Epidermal melanocyte (primary cell): Measurements from ENCODE around the gene NOL4L.

Source experiments
- DNase-seq: peaks from one replicate; pipeline ENCODE4 v3.0.0; 2011; ENCODE audit warnings: low spot score; ENCODE audit not compliant: insufficient read length

Gene NOL4L

DNA sequence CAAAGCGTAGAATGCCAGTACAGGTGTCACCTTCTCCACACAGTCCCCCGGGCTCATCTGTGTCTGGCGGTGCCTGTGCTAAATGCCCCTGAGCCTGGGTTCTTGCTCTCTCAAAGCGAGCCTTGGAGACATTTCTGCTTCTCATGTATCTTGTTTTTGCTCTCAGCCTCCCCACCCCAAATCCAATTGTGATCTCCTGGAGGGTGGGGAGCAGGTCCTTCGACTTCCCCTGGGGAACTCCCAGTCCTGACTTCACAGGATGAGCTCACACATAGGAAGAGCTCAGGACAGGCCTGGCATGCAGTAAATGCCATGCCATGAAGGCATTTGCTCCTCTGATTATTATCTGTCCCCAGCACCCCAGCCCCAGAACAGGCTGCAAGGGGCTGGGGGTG, 58.1 kb downstream of the NOL4L start:
- DNase-seq: no peak

DNA sequence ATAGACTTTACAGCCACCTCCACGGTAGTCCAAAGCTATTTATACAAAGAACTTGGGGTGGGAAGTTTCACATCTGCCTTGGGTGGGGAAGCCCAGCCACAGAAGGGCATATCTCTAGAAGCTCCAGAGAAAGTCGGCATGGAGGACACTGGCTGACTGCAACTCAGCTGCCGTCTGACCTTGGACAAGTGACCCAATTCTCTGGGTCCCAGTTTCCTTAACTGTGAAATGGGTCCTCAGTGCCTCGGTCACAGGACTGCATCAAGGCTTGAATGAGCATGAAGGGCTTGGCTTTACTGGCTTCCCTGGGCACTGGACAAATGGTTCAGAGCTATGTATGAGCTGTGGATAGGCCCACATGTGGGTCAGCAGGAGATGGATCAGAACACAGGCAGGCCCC, 58.6 kb downstream of the NOL4L start:
- no peak for DNase-seq

DNA sequence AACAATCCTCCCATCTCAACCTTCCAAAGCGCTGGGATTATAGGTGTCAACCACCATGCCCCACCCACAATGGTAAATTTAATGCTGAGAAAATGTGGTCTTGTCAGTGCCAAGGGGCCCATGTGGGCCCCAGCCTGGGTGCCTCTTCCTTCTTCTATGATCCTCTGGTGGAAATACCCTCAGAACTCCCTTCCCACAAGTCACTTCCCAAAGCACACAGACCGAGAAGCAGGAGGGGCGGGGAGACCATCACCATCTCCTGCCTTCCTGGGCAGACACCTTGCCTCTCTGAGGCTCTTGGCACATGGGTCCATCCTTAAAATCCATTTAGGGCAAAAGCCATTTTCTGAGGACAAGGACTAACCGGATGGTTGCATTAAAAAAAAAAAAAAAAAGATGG, 59.0 kb downstream of the NOL4L start:
- DNase-seq: no peak

DNA sequence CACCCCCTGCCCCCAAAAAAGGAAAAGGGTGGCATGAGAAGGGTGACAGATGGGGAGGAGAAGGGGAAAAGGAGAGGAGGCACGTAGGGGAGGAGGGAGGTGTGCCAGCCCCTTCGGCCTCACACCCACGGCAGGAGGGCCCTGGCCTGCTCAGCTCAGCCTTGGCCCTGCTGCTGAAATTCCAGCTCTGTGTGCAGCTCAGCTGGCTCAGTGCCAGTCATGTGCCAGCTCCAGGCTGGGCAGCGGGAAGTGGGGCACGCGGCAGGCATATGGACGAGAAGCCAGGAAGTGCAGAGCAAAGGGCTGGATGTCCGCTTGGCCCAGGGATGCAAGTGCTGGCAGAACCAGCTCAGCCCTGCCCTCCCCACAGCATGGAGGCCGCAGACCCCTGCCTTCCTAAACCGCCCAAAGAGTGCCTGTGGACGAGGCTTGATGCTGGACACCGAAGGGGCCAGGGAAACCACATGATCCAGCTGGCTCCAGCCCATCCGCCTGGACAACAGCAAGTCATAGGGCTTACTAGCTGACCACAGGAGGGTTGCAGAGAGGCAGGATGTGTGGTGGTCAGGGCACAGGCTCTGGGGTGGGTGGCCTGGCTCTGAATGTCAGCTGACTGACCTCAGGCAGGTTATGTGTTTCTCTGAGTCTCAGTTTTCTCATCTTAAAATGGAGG, 60.2 kb downstream of the NOL4L start:
- DNase-seq: peak; percentile 78

DNA sequence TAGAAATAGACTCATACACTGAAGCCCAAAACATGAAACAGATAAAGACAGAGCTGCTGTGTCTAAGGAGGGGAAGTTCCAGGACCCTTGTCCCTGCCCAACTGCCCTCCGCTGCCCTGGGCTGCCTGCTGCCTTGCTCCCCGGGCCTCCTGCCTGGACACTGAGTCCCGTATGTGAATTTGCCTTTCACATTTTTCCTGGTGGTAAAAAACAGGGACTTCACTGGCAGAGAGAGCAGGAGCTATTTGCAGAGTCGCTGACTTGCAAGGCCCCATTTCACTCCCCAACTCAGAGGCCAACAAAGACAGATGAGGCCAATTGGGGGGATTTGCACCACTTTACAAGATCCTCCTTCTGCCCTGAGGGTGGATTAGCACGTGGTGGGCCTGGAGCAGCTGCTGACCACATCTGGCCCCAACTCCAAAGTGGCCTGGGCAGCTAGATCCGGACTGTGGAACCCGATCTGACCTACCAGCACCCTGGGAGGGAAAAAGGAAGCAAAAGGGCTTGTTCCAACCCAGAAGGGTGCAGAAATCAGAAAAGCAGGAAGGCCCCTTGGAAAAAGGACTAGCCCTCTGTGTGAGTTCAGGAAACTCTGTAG, 61.4 kb downstream of the NOL4L start:
- DNase-seq: no peak

DNA sequence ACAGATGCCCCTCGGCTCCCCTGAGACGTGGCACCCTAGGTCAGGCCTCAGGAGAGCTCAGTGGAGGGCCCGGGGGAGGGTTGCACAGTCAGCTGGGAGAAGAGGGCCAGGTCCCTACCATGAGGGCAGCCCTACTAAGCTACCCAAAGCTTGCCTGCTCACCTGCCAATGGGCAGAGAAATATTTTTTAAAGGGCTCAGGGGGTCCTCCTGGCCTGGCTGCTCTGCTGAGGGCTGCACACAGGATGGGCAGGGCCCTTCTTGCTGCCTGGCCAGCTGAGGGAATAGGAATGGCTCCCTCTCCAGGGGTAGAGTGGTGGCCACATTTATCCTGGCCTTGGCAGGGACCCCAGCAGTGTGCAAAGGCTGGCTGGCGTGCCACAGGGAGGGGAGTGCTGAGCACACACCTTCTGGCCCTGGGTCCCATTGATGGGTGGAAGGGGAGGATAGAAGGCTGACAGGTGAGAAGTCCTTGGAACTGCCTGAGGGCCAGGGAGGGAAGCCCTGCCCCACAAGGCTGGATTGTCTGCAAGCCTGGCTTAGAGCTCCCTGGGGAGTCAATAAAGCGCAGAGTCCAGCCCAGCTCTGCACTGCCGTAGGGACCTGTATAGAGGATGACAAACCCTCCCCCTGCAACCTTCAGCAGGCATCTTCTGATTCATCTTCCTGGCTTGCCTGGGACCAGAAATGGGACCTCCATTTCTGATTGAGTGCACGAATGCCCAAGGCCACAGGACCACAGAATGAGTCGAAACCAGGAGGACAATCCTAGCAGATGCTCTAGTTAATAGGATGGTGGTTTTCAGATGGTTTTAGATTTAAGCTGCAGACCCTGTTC, 62.1 kb downstream of the NOL4L start:
- DNase-seq: no peak

DNA sequence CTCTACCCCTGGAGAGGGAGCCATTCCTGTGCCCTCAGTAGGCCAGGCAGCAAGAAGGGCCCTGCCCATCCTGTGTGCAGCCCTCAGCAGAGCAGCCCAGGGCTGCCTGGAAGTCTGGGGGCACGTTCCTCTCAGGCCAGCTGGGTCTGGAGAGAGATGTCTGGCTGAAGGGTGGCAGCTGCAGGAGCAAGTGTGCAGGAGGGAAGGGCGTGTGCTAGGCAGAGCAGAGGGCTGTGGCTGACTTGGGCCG, 62.7 kb downstream of the NOL4L start:
- DNase-seq: no peak

DNA sequence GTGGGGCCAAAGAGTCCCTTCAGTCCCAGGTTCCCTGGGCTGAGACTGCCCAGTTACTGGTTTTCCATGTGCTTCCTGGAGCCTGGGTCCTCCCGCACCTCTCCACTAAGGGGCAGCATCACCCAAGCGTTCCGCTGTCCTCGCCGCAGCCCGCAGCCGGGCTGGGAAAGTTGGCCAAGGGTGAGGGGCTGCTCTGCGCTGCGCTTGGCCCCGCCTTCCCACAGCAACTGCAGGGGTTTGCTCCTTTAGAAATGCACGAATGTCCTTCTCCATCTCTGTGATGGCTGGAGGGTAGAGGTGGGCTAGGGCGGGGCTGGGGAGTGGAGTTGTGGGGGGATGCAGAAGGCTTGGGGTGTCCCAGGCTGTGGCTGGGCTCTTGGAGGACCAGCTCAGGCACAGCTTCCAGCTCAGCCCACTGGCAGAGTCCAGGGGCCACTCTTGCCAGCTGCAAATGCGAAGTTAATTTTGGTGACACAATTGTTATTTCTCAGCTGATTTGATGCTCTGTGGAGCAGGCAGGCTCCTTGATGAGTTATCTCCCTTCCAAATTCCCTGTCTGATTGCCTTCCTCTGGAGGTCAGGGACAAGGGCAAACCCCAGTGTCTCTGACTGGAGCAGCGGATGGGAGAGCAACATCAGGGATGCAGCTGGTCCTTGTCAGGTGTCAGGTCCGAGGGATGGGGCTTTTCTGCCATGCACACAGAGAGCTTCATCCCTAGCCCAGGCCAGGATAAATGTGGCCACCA, 63.2 kb downstream of the NOL4L start:
- peak; percentile 56 for DNase-seq

DNA sequence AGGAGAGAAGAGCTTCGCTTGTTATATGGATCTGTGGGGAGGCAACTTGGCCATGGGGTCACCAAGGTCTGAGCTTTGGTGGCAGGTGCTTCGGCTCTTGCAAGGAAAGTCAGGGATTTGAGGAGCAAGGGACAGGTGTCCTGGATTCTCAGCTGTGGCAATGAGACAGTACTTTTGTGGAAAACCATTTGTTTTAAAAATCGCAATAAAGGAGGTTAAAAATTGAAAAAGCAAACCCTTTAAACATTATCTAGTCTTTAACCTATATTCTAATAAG, 64.3 kb downstream of the NOL4L start:
- DNase-seq: no peak

DNA sequence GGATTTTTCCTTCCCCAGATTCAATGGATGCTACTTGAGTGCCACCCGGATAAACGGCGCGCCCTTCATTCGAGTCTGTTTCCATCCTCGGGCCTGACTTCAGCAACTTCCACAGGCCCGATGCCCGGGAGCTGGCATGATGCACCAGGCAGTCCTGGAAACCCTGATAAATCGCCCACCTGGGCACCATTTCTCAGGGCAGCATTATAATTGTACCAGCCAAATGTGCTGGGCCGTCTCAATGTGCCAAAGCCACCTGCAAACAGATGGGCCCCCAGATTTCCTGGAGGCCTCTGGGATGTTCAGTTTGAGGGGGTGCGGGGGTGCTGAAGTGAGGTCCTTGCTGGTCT, 65.8 kb downstream of the NOL4L start:
- no peak for DNase-seq

DNA sequence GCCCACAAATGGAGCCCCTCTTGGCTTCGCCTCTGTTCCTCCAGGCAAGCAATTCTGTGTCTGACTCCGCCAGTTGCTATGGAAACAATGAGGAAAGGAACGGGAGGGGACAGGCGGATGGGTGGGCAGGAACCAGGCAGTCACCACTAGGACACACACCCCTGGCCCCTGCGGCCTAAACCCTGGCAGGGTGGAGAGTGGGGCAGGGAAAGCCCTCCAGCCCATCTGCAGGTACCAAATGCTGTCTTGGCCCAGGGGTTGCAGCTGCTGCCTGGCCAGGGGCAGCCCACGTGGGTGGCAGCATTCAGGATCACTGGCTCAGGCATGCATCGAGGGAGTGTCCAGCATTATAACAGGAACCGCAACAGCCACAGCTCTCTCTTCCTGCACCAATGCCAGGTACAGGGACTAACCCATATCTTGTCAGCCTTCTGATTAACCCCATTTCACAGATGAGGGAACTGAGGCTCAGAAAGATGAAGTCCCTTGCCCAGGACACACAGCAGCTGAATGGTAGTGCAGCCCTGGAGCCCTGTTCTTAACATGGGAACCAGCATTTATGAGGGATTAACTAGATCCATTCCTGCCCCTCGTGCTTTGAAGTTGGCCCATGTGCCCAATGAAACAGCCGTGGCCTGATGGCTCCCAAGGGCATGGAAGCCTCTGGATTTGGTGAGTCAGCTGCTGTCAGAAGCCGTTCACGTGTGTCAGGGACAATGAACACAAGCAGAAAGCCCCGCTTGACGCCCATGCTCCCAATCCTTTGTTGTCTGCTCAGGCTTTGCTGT, 66.3 kb downstream of the NOL4L start:
- no peak for DNase-seq

DNA sequence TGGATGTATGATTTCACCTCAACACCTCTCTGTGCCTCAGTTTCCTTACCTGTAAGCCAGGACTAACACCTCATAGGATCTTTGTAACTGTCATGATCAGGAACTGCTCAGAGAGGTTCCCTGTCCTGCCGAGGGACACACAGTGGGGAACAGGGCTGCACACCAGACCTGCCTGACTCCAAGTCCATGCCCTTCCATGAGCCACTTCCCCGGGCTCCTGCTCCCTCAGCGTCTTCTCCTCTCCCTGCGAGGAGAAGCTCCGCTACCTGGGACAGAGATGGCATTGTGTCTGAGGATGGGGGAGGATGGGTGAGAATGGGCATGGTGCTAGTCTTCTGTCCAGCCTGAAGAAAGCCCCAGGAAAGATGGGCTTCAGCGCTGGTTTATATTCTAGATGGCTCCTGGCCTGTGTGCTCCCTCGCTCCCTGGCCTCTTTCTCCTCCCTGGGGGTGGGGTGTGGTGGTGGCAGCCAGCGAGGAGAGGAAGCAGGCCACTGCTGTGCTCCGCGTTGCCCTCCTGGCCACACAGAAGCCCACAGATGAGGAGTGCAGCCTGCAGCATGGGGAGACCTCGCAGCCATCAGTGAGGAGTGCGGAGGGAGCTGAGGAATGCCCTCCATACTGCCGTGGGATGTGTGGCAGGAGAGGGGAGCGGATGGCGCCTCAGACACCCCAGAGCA, 67.1 kb downstream of the NOL4L start:
- DNase-seq: no peak

DNA sequence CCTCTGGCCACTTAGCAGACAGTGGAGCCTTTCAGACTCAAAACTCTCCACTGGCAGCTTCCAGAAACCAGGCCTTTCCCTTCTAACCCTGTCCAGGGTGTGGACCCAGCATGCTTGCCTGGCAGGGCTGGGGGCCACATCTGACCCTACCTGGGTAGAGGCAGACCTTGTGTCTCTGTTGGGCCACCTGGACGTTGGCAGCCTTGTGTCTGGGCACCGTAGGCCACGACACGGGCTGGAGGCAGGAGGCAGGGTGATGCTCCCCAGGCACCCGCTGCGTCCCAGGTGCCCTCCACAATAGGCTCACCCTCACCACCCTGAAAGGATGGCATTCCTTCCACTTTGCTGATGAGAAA, 67.6 kb downstream of the NOL4L start:
- no peak for DNase-seq

DNA sequence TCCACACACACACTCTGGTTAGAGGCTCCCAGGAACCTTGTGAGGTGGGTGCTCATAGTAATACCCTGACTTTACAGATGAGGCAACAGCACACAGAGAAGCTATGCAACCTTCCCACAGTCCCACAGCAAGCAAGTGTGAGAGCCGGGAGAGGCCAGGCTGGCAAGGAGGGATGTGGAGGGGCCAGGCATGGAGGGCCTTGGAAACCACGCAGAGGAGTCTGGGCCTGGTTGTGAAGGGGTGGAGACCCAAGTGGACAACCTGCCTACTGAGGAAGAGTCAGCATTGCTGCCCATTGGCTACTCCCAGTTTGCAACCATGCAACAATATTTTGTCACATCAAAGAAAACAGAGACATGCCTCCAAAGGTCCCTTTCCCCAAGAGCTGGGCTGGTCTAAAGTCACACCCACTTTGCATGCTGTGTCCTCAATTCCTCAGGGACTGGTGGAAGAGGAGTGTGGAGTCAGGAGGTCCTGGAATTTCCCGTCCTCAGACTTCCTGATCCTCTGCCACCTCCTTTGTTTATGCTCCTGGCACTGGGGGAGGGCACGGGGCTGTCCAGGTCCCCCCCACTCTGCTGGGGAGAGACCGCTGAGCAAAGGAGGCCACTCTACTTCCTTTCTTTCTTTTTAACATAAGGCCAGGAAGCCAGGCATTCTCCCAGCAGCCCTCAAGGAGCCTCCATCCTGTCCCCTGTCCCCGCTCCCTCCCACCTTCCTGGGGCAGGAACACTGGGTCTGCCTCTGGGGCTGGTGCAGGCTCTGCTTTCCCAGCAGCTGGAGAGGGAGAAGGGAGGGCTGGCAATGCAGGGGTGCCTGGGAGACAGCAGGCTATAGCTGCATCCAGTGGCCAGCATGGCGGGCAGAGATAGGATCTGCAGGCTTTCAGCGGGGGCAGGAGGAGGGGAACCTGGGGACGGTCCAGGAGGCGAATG, 68.3 kb downstream of the NOL4L start:
- no peak for DNase-seq

DNA sequence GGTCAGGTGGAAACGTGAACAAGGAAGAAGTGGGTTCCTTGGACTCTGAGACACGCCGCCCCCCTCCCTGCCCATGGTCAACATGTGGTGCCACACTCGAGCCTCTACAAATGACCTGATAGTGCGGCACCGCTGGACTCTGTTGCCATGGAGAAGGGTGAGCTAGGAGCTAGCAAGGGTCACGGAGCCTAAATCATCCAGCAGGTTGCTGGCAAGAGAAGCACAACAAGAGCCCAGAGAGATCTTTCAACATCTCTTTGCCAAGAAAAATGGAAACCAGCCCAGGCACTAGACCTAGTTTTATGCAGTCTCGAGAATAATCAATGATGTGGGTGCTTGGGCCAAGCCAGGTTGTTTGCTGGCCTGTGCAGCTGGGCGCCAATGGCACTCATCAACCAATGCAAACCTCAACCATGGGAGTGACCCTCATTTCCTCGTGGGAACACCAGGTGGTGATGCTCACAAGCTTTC, 69.5 kb downstream of the NOL4L start:
- no peak for DNase-seq

DNA sequence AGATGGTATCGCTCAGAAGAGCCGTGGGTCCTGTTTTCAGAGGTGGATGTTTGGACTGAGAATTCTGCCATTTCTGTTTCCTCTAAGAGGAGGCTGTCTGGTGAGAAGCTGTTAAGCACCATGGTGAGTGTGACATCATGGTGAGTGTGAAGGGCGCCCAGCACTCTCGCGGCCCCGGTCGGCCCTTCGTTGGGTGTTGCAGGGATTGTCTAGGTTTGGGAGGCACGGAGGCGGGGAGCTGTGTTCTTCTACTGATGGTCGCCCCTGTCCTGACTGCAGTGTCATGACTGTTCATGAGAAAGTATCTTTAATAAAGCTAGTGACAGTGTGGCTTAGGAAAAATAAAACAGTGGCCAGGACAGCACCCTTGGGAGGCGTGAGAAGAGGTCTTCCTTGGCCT, 70.4 kb downstream of the NOL4L start:
- no peak for DNase-seq

DNA sequence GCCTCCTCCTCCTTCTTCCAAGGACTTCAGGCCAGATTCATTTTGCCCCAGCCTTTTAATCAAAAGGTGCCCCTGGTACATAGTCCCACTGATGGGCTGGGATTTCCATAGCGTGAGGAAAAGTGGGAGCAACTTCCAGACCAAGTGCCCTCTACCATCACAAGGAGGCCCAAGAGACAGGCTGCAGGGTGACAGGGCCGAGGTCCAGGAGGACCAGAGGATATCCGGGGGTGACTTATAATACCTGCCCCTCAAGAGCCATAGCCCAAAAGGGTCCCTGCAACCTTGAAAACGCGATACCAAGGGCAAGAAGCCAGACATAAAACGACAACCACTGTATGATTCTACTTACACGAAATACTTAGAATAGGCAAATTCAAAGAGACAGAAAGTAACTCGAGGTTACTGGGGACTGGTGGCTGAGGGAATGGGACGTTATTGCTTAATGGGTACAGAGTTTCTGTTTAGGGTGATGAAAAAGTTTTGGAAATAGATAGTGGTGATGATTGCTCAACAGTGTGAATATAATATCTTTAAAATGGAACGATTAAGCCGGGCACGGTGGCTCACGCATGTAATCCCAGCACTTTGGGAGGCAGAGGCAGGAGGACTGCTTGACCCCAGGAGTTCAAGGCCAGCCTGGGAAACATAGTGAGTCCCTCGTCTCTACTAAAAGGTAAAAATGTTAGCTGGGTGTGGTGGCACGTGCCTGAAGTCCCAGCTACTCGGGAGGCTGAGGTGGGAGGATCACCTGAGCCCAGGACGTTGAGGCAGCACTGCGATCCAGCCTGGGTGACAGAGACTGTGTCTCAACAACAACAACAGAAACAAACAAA, 71.9 kb downstream of the NOL4L start:
- no peak for DNase-seq

DNA sequence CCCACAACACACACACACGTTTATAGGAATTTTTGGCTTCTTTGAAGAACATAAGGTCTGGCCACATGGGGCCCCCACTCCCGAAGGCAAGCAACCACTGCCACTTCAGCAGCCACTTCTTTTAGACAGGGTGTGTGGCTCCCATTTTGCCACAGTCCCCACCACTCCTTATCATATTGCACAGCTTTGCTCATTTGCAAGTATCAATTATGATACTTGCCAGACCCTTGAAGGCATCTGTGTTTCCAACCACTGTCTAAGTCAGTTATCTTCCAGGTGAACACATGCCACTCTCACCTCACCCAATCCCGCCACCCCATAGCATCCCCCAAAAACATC, 73.1 kb downstream of the NOL4L start:
- DNase-seq: no peak

DNA sequence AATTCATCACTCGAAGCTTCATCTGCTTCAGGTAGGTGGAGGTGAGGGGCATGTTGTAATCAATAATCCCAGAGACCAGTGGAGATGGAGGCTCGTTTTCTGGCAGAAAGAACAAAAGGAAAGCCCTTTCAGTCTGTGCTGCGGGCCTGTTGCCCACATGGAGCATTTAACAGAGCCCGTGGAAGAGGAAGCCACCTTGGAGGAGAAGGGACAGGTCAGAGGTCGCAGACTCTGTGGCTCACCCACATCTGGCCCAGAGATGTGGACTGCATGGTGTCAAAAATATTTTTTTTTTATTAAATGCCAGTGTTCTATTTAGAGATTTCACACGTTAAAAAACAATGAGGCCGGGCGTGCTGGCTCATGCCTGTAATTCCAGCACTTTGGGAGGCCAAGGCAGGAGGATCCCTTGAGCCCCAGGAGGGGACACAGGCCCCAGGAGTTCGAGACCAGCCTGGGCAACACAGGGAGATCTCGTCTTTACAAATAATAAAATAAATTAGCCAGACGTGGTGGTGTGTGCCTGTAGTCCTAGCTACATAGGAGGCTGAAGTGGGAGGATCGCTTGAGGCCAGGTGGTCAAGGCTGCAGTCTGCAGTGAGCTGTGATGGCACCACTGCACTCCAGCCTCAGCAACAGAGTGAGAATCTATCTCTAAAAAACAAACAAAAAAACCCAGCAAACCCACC, 73.6 kb downstream of the NOL4L start:
- no peak for DNase-seq
